Measurements from ENCODE around the gene MICU2.
A peak's percentile ranks its signal among the peaks of the same experiment; 100 is the strongest.
"Not testable (repeated sequence)": the region's sequence is repeated elsewhere in the genome, so short reads cannot be mapped to it uniquely, and the experiment has no call there.

The MICU2 gene

DNA sequence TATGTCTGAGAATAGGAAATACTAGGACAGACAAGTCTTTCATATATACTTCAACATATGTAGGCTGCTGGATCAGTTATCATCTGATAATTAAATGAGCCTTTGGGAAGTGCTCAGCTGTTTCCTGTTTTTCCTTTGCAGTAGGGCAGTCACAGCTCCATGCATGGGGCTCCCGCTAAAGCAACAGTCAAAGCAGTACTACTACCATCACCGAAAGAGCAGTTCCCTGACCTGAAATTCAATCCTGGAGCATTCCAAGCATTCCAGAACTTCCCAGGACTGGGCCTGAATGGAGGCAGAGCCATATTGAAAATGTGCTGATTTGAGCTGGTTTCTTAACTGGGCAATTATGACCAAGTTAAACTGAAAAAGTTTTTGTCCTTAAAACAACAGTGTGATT, 20.5 kb downstream of the MICU2 start:
- no peak overlapping the region for H3K27ac Mint-ChIP-seq
- no peaks in the 10 kb centered on the region for H3K27me3 Mint-ChIP-seq
- H3K4me1 Mint-ChIP-seq = peaks cover 24% of the 10 kb centered on the region
- H3K36me3 Mint-ChIP-seq = peaks cover 13% of the 10 kb centered on the region
- no peak overlapping the region for H3K4me3 Mint-ChIP-seq
- ATAC-seq (ENCODE audit: low read depth) (no peak), DNase-seq (ENCODE audit: low spot score in 2 of 2) (no peak)
- peaks cover 3% of the 10 kb centered on the region for H3K9me3 Mint-ChIP-seq

DNA sequence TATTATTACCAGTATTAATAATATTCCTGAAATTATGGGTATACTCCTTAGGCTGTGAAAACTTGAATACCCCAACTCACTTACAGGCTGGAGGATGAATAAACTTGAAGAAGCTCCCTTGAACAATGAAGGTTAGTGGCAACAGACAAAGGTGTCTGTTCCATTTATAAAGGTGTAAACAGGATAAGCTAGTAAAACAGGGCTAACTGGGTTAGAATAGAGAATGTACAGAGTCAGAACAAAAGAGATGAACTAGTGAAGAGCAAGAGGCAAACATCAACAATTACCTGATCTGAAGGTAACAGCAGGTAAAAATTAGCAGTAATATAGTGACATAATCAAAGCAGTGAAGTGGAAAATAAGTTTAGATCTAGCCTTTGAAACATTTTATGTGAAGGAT, 23.2 kb downstream of the MICU2 start:
- peaks cover 19% of the 10 kb centered on the region for H3K4me1 Mint-ChIP-seq
- no peak for DNase-seq (ENCODE audit: low spot score in 2 of 2)
- H3K27me3 Mint-ChIP-seq = no peaks in the 10 kb centered on the region

DNA sequence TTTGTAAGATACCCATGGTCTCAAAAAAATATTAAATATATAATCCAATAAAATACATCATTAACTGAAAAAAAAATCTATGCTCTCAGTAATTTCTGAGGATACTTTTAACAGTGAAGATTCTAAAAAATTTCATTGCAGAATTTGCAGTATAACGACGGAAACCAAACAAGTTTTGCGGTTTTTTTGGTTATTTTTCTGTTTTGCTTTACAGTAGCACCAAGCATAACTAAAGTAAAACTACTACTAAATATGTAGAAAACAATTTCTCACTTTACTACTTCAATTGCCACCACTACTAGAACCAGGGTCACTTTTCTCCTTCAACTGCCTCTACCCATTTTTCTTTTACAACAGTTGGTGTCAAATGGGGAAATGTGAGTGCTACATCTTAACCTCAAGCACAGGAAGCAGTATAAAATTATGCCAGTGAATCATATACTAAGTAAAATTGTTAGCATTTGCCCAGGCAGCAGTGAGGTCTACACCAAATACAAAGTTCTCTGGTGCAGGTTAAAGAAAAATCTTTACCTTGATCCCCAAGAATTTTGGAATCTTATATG, 24.1 kb downstream of the MICU2 start:
- peak; percentile 71 for ATAC-seq (ENCODE audit: low read depth)
- no peak for DNase-seq (ENCODE audit: low spot score in 2 of 2)
- no peaks in the 10 kb centered on the region for H3K27me3 Mint-ChIP-seq
- no peak overlapping the region for H3K27ac Mint-ChIP-seq
- peaks cover 3% of the 10 kb centered on the region for H3K9me3 Mint-ChIP-seq
- no peak overlapping the region for H3K4me3 Mint-ChIP-seq
- H3K4me1 Mint-ChIP-seq = peaks cover 15% of the 10 kb centered on the region
- H3K36me3 Mint-ChIP-seq = peaks cover 14% of the 10 kb centered on the region

More for the DNA sequence above, 23.2 kb downstream of the MICU2 start:
- Mint-ChIP-seq H3K4me3 (no peak overlapping the region), H3K36me3 (peaks cover 10% of the 10 kb centered on the region), H3K27ac (peak overlapping the region; percentile 36), H3K9me3 (peaks cover 3% of the 10 kb centered on the region)
- no peak for ATAC-seq (ENCODE audit: low read depth)

DNA sequence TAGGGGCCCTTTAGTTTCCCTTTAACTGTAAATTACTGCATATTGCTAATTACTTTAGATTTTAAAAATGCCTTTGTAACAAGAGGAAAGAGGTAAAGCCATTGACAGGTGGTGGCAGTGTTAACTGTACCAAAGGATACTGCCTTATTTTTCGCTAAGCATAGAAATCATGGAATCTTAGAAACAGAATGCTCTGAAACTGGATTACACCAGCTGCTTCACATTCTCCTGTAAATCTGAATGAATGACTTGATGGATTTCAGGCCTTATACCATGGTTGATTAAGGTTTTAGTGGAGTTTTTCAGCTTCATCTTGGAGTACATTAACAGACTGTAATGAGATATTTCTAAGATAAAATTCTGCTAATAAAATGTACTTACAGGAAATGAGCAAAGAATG, 25.2 kb downstream of the MICU2 start:
- peaks cover 17% of the 10 kb centered on the region for H3K36me3 Mint-ChIP-seq
- peaks cover 3% of the 10 kb centered on the region for H3K9me3 Mint-ChIP-seq
- peaks cover 20% of the 10 kb centered on the region for H3K4me1 Mint-ChIP-seq
- DNase-seq (ENCODE audit: low spot score in 2 of 2) = no peak
- H3K27me3 Mint-ChIP-seq = no peaks in the 10 kb centered on the region
- no peak overlapping the region for H3K27ac Mint-ChIP-seq
- no peak overlapping the region for H3K4me3 Mint-ChIP-seq
- ATAC-seq (ENCODE audit: low read depth) = no peak

DNA sequence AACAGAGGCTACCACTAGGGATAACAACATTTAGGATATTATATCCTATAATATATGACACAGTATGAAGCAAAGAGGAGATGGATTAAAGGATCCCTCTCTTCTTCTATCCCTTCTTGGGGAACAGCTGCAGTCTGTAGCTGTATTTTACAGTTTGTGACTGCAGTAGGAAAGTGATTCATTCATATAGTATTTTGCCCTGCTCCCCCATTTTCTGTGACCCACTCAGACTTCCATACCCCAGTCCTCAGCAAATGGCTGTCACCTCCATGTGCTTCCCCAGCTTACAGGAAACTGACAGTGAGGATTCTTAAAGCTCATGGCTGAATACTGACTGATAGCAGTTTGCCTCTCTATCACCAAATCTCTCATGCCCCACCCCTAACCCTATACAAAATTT, 27.5 kb downstream of the MICU2 start:
- no peaks in the 10 kb centered on the region for H3K27me3 Mint-ChIP-seq
- H3K4me1 Mint-ChIP-seq = peaks cover 18% of the 10 kb centered on the region
- no peaks in the 10 kb centered on the region for H3K9me3 Mint-ChIP-seq
- H3K36me3 Mint-ChIP-seq = peaks cover 9% of the 10 kb centered on the region
- H3K4me3 Mint-ChIP-seq = no peak overlapping the region
- H3K27ac Mint-ChIP-seq = peak overlapping the region; percentile 8
- DNase-seq (ENCODE audit: low spot score in 2 of 2) (no peak), ATAC-seq (ENCODE audit: low read depth) (no peak)

DNA sequence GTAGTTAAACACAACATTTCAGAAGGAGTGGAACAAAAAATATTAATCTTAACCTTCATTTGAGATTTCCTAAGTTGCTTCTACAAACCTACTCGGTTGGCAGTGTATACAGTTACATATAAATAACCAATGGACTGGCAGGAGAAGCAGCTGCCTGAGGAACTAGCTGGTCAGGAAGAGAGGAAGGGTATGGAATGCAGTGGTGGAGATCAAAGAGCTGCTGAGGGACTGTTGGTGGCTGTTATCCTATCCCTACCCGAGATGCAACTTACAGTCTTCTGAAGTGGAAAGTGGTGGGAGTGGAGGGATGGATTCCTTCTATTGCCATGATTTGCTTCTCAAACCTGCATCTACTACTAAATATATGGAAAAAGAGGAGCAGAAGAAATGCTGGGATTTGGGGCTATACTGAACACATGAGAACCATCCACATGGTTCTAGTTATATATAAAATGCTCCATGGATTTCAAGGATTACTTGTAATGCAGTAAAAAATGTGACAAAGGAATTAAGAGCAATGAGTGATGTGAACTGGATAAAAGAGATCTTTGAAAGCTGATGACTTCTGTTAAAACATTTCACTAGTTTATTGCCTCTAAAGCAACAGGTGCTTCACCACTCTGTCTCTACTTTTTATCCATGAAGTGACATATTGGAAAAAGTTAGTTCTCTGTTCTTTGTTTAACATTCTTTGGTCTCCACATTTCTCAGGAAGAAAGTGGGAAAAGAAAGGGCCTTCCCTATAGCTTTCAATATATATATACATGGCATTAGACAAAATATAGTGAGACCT, 29.9 kb downstream of the MICU2 start:
- H3K27ac Mint-ChIP-seq = no peak overlapping the region
- no peak overlapping the region for H3K4me3 Mint-ChIP-seq
- no peaks in the 10 kb centered on the region for H3K27me3 Mint-ChIP-seq

DNA sequence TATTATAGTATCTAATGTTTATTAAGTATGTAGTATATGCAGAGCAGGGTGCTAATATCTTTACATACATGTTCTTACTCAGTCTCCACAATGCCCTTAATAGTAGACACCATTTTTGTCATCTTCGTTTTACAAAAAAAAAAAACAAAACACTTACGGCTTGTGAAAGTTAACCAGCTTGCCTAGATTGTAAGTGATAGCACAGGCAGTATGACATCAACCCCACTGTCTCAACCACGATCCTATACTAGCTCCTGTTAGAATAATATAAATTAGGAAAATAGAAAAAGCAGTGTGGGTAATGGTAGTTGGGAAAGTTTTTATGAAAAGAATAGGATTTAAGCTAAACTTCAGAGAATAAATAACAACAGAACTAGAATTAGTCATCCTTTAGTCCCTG, 34.3 kb downstream of the MICU2 start:
- H3K27ac Mint-ChIP-seq = peak overlapping the region; percentile 43
- ATAC-seq (ENCODE audit: low read depth) (no peak), DNase-seq (ENCODE audit: low spot score in 2 of 2) (no peak)
- no peaks in the 10 kb centered on the region for H3K27me3 Mint-ChIP-seq
- no peaks in the 10 kb centered on the region for H3K9me3 Mint-ChIP-seq
- peaks cover 15% of the 10 kb centered on the region for H3K36me3 Mint-ChIP-seq
- H3K4me3 Mint-ChIP-seq = no peak overlapping the region
- H3K4me1 Mint-ChIP-seq = peaks cover 30% of the 10 kb centered on the region

More for the DNA sequence above, 29.9 kb downstream of the MICU2 start:
- H3K36me3 Mint-ChIP-seq = peaks cover 9% of the 10 kb centered on the region
- no peaks in the 10 kb centered on the region for H3K9me3 Mint-ChIP-seq
- DNase-seq (ENCODE audit: low spot score in 2 of 2) = no peak
- peaks cover 15% of the 10 kb centered on the region for H3K4me1 Mint-ChIP-seq
- ATAC-seq (ENCODE audit: low read depth) = no peak

DNA sequence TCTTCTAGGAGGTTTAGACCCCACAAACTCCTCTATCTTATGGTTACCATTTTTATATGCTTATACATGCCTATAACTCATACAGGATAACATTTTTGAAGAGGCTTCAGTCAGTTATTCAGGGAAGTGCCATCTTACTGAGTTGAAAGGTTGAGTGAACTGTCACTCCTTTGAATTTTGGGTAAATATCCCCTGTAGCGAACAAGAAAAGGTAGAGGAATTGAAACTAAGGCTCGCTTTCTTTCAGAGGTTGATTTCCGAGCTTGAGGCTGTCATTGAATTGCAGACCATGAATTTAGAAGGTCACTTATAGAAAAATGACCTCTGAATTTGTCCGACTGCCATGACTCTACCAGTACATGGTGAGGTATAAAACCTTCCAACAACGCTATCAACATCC, 35.1 kb downstream of the MICU2 start:
- H3K4me1 Mint-ChIP-seq = peaks cover 25% of the 10 kb centered on the region
- H3K9me3 Mint-ChIP-seq = no peaks in the 10 kb centered on the region
- H3K27ac Mint-ChIP-seq = peak overlapping the region; percentile 43
- no peak overlapping the region for H3K4me3 Mint-ChIP-seq
- H3K36me3 Mint-ChIP-seq = peaks cover 19% of the 10 kb centered on the region
- H3K27me3 Mint-ChIP-seq = no peaks in the 10 kb centered on the region
- no peak for DNase-seq (ENCODE audit: low spot score in 2 of 2)
- peak; percentile 59 for ATAC-seq (ENCODE audit: low read depth)

DNA sequence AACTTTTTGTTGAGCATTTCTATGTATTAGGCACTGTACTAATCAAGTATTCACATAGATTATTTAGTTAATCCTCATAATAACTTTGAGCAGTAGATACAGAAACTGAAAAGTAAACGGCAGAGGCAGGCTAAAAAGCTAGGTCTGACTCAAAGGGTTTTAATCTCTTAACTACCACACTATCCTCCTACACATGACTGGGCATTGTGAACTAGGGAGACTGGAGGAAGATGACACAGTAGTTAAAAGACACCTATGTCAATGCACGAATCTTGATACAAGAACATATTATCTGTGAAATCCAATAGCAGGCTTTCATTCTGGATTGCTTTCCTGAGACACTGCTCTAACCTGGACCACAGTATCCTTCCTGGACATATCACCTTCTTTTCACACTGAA, 36.3 kb downstream of the MICU2 start:
- ATAC-seq (ENCODE audit: low read depth) = no peak
- no peaks in the 10 kb centered on the region for H3K27me3 Mint-ChIP-seq
- peaks cover 26% of the 10 kb centered on the region for H3K36me3 Mint-ChIP-seq
- H3K27ac Mint-ChIP-seq = no peak overlapping the region
- DNase-seq (ENCODE audit: low spot score in 2 of 2) = no peak
- no peak overlapping the region for H3K4me3 Mint-ChIP-seq
- H3K9me3 Mint-ChIP-seq = peaks cover 4% of the 10 kb centered on the region
- peaks cover 24% of the 10 kb centered on the region for H3K4me1 Mint-ChIP-seq

DNA sequence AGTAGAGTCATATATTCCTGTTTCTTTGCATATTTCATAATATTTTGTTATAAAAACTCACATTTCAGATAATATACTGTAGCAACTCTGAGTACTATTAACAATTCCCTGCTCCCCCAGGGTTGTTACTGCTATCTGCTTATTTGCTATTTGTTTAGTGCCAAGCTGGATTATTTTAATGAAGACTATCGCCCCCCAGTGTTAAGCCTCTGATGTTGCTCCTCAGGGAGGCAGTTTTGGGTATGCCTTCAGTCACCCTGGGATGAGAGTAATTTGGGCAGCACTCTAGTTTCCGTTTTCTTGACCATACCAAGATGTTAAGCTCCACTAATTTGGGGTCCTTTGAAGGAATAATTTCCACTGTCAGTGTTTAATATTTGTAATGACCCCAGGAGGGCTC, 46.0 kb downstream of the MICU2 start:
- DNase-seq (ENCODE audit: low spot score in 2 of 2) = no peak
- Mint-ChIP-seq H3K9me3 (peaks cover 6% of the 10 kb centered on the region), H3K4me1 (peaks cover 21% of the 10 kb centered on the region), H3K27me3 (no peaks in the 10 kb centered on the region), H3K36me3 (peaks cover 46% of the 10 kb centered on the region), H3K4me3 (no peak overlapping the region), H3K27ac (no peak overlapping the region)
- no peak for ATAC-seq (ENCODE audit: low read depth)

DNA sequence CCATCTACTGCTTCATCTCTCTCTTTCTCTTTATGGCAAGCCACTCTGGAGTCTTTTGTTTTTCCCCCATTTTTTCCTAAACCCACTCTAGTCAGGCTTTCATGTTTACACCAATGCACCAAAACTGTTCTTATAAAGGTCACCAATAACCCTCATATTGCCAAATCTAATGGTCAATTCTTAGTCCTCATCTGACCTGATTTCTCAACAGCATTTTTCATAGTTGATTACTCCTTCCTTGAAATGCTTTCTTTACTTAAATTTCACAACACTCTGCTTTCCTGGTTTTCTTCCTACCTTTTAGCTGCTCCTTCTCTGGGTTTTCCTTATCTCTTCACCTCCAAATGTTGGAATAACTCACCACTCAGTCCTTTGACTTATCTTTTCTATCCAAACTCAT, 47.9 kb downstream of the MICU2 start:
- peaks cover 22% of the 10 kb centered on the region for H3K4me1 Mint-ChIP-seq
- peaks cover 38% of the 10 kb centered on the region for H3K36me3 Mint-ChIP-seq
- H3K4me3 Mint-ChIP-seq = no peak overlapping the region
- H3K9me3 Mint-ChIP-seq = peaks cover 2% of the 10 kb centered on the region
- DNase-seq (ENCODE audit: low spot score in 2 of 2) (no peak), ATAC-seq (ENCODE audit: low read depth) (no peak)
- H3K27me3 Mint-ChIP-seq = no peaks in the 10 kb centered on the region
- H3K27ac Mint-ChIP-seq = no peak overlapping the region

DNA sequence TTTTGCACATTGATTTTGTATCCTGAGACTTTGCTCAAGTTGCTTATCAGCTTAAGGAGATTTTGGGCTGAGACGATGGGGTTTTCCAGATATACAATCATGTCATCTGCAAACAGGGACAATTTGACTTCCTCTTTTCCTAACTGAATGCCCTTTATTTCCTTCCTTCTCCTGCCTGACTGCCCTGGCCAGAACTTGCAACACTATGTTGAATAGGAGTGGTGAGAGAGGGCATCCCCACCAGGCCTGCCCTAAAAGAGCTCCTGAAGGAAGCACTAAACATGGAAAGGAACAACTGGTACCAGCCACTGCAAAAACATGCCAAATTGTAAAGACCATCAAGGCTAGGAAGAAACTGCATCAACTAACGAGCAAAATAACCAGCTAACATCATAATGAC, 50.7 kb downstream of the MICU2 start:
- not testable (repeated sequence) for H3K27me3 Mint-ChIP-seq; H3K9me3 Mint-ChIP-seq; H3K4me3 Mint-ChIP-seq; DNase-seq (ENCODE audit: low spot score in 2 of 2); ATAC-seq (ENCODE audit: low read depth); H3K27ac Mint-ChIP-seq
- Mint-ChIP-seq H3K36me3 (peaks cover 35% of the 10 kb centered on the region), H3K4me1 (peaks cover 26% of the 10 kb centered on the region)

DNA sequence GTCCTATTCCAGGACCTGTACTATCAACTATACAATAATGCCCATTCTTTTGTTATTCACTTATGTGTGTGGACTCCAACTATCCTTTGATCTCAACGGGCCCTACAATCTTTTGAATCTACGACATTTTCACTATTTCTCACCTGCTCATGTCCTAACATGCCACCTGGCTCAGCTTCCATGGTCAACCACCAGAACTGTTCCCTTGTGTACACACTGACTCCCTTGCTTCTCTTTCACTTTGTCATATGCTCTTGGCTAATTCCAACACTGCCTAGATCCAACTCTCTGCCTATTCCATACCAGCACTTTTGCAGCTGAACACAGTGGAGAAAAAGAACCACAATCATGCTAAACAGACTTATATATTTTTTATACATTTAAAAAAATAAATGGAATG, 53.1 kb downstream of the MICU2 start:
- peaks cover 2% of the 10 kb centered on the region for H3K9me3 Mint-ChIP-seq
- peaks cover 29% of the 10 kb centered on the region for H3K36me3 Mint-ChIP-seq
- no peaks in the 10 kb centered on the region for H3K27me3 Mint-ChIP-seq
- H3K27ac Mint-ChIP-seq = no peak overlapping the region
- H3K4me1 Mint-ChIP-seq = peaks cover 27% of the 10 kb centered on the region
- ATAC-seq (ENCODE audit: low read depth) = no peak
- no peak for DNase-seq (ENCODE audit: low spot score in 2 of 2)
- H3K4me3 Mint-ChIP-seq = no peak overlapping the region

DNA sequence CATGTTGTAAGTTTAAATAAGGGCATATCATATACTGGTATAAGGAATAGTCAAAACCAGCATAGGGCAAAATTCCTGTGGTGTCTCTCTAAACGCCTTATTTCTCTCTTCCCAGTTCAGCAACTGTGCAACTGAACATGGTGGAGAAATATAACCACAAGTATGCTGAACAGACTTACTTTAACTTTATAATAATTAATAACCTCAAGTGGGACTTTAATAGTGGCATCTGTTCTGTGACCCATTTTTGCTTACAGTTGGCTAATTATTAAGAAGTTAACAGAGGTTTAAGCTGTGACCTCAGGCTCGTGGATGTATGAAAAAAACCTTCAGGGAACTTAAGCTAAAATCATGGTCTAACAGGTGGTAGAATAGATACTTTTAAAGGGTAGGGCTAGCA, 54.3 kb downstream of the MICU2 start:
- Mint-ChIP-seq H3K4me1 (peaks cover 30% of the 10 kb centered on the region), H3K36me3 (peaks cover 32% of the 10 kb centered on the region), H3K27me3 (no peaks in the 10 kb centered on the region), H3K27ac (no peak overlapping the region), H3K4me3 (no peak overlapping the region), H3K9me3 (peaks cover 2% of the 10 kb centered on the region)
- ATAC-seq (ENCODE audit: low read depth) (no peak), DNase-seq (ENCODE audit: low spot score in 2 of 2) (no peak)

DNA sequence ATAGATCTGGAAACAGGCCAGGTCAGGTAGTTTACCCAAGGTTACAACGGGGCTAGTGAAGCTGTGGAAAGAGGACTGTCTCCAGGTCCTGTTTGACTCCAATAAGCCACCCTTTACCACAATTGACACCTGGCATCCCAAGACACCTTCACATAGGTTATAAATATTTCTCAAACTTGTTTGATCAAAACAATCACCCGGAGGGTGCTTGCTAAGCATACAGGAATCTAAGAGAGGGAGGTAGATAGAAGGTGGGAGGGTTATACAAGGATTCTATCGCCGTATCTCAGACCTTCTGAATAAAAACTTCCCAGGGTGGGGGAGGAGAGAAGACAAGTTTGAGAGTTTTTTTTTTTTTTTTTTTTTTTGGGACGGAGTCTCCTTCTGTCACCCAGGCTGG, 55.4 kb downstream of the MICU2 start:
- no peak overlapping the region for H3K4me3 Mint-ChIP-seq
- H3K27ac Mint-ChIP-seq = no peak overlapping the region
- H3K27me3 Mint-ChIP-seq = no peaks in the 10 kb centered on the region
- H3K4me1 Mint-ChIP-seq = peaks cover 29% of the 10 kb centered on the region
- no peak for ATAC-seq (ENCODE audit: low read depth)
- peaks cover 2% of the 10 kb centered on the region for H3K9me3 Mint-ChIP-seq
- DNase-seq (ENCODE audit: low spot score in 2 of 2) = no peak
- H3K36me3 Mint-ChIP-seq = peaks cover 30% of the 10 kb centered on the region
